NCI-H2196 treated with DMSO at 0.1 percent for 48 hours (cell line): ENCODE results near the gene HTT-AS.

Experiments
- DNase-seq: peaks from one replicate; lab custom pipeline; 2025; ENCODE audit not compliant: unreplicated experiment; lab: John Stamatoyannopoulos, UW

Gene HTT-AS

DNA sequence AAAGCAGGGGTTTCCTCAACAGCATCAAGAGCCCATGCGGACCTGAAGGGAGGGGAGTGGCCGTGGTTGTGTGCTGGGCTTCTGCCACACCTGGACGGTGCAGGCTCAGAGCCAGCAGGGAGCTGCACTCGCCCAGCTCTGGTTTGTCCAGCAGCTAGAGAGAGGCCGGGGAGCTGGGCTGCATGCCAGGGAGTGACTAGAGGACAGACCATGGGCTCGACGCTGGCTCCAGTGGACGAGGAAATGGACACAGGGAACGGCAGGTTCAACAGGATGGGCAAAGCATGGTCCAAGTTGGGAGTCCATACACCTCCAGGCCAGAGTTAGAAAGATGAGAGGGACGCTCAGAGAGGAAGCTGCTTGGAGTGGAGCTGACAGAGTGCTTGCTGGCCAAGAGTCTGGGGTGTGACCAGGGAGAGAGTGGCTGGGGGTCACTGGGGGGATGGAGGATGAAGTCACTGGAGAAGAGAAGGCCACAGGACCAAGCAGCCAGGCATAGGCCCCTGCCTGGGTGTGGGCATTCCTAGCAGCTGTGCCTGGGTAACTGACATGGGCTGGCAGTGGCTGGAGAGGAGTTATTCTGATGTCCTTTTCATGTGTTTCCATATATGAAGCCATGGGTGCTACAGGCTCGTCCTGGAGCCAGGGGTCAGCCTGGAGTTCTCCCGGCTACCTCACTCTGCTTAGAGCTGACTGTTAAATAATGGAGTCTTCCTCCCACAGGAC, 42.8 kb downstream of the HTT-AS start:
- DNase-seq = peak; percentile 61

DNA sequence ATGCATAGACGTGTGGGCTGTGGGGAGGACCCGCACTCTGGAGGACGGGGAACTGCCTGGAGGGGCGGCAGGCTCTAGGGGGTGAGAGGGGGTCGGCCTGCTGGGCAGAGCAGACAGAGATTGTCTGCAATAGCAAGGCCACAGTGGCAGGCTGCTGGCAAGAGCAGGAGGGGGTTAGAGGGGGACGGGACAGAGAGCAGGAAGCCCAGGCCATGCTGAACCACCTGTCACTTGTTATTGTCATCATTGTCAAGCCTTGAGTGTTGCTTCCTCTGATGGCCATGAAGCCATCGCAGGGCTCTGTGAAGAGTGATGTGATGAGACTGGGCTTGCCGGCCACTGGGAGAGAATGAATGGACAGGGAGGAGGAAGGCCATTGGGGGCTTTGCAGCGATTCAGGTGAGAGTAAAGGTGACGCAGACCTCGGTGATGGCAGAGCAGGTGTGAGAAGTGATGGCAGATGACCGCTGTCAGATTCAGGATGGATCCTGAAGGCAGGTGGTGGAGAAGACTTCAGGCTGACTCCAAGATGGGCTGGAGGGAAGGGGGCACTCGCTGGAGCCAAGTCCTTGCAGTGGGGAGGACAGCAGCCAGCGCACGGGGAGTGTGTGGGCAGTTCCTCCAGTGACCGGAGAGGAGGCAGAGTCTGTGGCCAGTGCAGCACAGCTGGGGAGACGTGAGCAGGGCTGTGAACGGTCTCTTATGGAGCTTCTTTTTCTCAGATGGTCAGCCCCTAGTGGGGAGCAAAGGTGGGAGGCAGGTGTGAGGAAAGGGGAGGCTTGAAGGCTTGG, 43.6 kb downstream of the HTT-AS start:
- DNase-seq = no peak

DNA sequence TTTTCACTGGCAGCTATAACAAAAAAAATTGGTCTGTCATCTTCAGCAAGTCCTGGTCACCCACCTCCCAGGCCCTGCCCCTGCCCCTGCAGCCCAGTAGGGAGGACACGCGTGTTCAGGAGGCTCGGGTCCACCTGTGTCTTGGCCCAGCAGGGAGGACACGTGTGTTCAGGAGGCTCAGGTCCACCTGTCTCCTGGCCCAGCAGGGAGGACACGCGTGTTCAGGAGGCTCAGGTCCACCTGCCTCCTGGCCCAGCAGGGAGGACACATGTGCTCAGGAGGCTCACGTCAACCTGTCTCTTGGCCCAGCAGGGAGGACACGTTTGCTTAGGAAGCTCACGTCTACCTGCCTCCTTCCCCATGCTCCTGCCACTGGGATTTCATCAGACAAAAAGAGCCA, 44.9 kb downstream of the HTT-AS start:
- DNase-seq = no peak

DNA sequence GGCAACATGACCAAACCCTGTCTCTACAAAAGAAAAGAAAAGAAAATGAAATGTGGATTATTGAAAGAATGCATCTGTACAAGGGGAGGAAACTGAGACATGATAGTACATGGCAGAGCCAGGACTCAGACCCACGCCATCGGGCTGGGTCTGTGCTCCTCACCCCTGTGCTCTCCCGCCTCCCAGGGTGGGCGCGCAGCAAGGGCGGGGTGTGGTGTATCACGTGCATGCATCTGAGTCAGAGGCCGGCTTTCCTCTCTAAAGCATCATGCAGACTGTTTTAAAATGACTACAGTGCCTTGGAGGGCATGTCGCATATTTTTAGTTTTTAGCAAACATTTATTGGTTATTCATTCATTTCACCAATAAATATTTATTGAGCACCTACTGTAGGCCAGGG, 47.8 kb downstream of the HTT-AS start:
- DNase-seq = no peak

GRCh38 chr4:3025881-3026280, 48.5 kb downstream of the HTT-AS start:
- no peak for DNase-seq

GRCh38 chr4:3022651-3023050, 51.7 kb downstream of the HTT-AS start:
- DNase-seq = no peak

GRCh38 chr4:3022112-3022511, 52.2 kb downstream of the HTT-AS start:
- no peak for DNase-seq

- DNase-seq = no peak
These were observed 52.7 kb downstream of the HTT-AS start for GRCh38 chr4:3021627-3022026.

GRCh38 chr4:3021127-3021526, 53.2 kb downstream of the HTT-AS start:
- DNase-seq = no peak

DNA sequence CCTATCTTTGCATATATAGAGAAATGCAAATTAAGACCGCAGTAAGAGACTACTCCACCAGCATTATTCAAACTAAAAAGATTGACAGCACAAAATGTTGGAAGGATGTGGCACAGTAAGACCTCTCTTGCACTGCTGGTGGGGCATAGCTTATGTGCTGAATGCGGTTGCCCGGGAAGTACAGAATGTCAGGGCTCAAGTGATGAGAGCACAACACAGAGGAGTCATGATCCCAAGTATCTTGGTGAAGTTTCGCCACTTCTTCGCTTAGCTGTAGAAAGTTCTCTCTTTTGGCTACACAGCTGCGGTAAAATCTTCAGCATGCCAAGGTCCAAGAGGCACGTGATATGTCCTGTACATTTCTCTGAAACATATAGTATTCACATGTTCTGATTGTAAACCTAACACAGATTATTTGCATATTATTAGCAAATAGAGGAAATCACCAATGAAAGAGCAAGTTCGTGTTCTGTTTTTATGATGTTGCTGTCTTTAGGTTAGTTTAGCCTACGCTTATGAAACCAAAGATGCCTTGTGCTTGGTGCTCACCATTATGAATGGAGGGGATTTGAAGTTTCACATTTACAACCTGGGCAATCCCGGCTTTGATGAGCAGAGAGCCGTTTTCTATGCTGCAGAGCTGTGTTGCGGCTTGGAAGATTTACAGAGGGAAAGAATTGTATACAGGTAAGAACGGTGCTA, 55.0 kb downstream of the HTT-AS start:
- no peak for DNase-seq

GRCh38 chr4:3017504-3017903, 56.8 kb downstream of the HTT-AS start:
- no peak for DNase-seq

DNA sequence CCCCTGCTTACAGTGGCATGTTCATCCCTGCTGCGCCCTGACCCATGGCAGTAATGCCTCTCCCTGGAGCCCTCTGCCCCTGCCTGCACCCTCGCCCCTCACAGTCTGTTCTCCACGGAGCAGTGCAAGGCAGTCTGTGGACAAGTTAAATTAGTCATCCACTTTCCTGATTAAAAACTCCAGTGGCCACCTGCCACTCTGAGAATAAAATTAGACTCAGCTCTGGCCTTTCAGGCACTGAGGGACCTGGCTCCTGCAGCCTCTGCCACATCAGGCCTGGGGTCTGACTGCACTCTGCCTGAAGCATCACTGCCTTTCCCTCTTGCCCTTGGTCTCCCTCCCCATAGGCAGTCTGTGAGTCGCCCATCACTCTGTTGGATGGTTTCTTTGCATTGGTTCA, 57.4 kb downstream of the HTT-AS start:
- no peak for DNase-seq

- DNase-seq = no peak
These were observed 60.4 kb downstream of the HTT-AS start for GRCh38 chr4:3013839-3014350.
